NCI-H345 treated with DMSO at 0.1 percent for 48 hours (cell line): ENCODE data around the gene LDLRAD4.

Experiments
- DNase-seq: peaks from one replicate; lab custom pipeline; 2025; ENCODE audit not compliant: unreplicated experiment; lab: John Stamatoyannopoulos, UW

The LDLRAD4 gene

GRCh38 chr18:13218368-13218991 lies at the start of gene LDLRAD4:
Gene LDLRAD4, plus strand, starts transcription at chr18:13218760.
- DNase-seq = peak; percentile 27

- DNase-seq = no peak
Observed at GRCh38 chr18:13173578-13174145, 44.9 kb upstream of the LDLRAD4 start.

- no peak for DNase-seq
Observed at GRCh38 chr18:13175266-13175665, 43.3 kb upstream of the LDLRAD4 start.

- no peak for DNase-seq
Observed at GRCh38 chr18:13175754-13176210, 42.8 kb upstream of the LDLRAD4 start.

GRCh38 chr18:13176847-13177246 lies 41.7 kb upstream of the LDLRAD4 start:
- no peak for DNase-seq

GRCh38 chr18:13178197-13178596 lies 40.4 kb upstream of the LDLRAD4 start:
- no peak for DNase-seq

- DNase-seq = no peak
Observed at GRCh38 chr18:13178976-13179375, 39.6 kb upstream of the LDLRAD4 start.

GRCh38 chr18:13179566-13180113 lies 38.9 kb upstream of the LDLRAD4 start:
- no peak for DNase-seq

GRCh38 chr18:13180614-13181375 lies 37.8 kb upstream of the LDLRAD4 start:
- peak; percentile 3 for DNase-seq

GRCh38 chr18:13181765-13182164 lies 36.8 kb upstream of the LDLRAD4 start:
- DNase-seq = no peak

- DNase-seq = no peak
Observed at GRCh38 chr18:13183359-13183758, 35.2 kb upstream of the LDLRAD4 start.

GRCh38 chr18:13183790-13184189 lies 34.8 kb upstream of the LDLRAD4 start:
- DNase-seq = no peak

GRCh38 chr18:13184396-13184795 lies 34.2 kb upstream of the LDLRAD4 start:
- no peak for DNase-seq

GRCh38 chr18:13185675-13186198 lies 32.8 kb upstream of the LDLRAD4 start:
- DNase-seq = no peak

GRCh38 chr18:13186687-13187086 lies 31.9 kb upstream of the LDLRAD4 start:
- DNase-seq = no peak

GRCh38 chr18:13187498-13187897 lies 31.1 kb upstream of the LDLRAD4 start:
- no peak for DNase-seq

- no peak for DNase-seq
Observed at GRCh38 chr18:13191031-13191430, 27.5 kb upstream of the LDLRAD4 start.

- DNase-seq = no peak
Observed at GRCh38 chr18:13191779-13192178, 26.8 kb upstream of the LDLRAD4 start.

- no peak for DNase-seq
Observed at GRCh38 chr18:13192970-13193369, 25.6 kb upstream of the LDLRAD4 start.

GRCh38 chr18:13194239-13194638 lies 24.3 kb upstream of the LDLRAD4 start:
- no peak for DNase-seq

- no peak for DNase-seq
Observed at GRCh38 chr18:13198701-13199100, 19.9 kb upstream of the LDLRAD4 start.

- no peak for DNase-seq
Observed at GRCh38 chr18:13199169-13199568, 19.4 kb upstream of the LDLRAD4 start.
